Midbrain (tissue), 1 donor: ENCODE measurements around the gene PET117.
"Not testable (repeated sequence)": the region's sequence is repeated elsewhere in the genome, so short reads cannot be mapped to it uniquely, and the experiment has no call there.

Source experiments
- DNase-seq: peaks from one replicate; lab custom pipeline; 2025; lab: John Stamatoyannopoulos, UW

PET117 gene

DNA sequence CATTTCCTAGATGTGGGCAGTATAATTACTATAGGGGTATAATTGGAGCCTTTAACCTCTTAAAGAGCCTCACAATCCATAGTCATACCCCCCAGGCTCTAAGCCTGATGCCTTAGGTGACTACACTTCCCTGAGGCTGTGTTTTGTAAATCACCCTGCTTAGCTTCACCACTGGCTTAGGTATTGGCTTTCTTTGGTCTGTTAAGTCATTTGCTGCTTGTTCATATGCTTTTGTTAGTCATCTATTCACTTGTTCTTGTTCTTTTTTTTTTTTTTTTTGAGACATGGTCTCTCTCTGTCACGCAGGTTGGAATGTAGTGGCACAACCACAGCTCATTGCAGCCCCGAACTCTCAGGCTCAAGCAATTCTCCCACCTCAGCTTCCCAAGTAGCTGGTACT, 26.7 kb downstream of the PET117 start:
- no peak for DNase-seq

DNA sequence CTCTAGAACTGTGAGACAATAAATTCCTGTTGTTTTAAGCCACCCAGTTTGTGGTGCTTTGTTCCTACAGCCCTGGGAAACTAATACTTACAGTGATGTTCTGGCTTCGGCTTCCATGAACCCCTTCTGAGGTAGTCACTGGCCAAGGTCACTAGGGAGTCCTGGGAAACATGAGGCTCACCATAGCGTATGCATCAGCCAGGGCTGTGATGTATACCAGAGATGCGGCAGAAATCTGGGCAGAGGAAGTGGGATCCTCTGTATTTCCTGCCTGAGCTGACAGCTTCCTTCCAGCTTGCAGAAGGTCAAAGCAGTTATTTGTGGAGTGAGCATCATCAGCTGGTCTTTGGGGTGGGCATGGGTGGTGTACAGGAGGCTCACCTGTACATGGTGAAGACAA, 27.9 kb downstream of the PET117 start:
- no peak for DNase-seq

DNA sequence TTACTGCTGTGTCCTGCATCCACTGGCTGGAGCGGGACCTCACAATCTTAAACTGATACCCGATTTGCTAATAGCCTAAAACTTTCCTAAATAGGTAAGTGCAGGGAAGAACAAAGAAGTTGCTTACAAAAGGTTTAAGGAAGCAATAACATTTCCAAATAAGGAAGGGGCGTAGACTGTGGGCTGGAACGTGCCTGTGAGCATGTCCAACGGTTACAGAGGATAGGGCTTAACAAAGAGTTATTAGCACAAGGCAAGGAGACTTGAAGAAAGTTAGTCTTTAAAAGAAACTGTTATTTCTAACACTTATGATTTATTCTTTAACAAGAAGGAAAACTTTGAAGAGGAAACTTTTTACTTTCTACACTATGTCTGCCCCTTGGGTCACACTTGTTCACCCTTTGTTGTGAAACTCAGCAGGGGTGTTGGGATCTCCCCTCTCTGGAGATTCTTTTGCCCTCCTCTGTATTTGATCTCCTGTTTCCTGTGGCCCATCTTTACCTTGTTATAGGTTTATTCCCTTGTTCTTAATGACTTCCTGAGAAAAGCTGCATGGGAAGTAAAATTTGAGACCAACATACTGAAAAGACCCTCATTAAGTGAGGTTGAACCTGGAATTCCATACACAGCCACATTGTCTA, 28.7 kb downstream of the PET117 start:
- no peak for DNase-seq

DNA sequence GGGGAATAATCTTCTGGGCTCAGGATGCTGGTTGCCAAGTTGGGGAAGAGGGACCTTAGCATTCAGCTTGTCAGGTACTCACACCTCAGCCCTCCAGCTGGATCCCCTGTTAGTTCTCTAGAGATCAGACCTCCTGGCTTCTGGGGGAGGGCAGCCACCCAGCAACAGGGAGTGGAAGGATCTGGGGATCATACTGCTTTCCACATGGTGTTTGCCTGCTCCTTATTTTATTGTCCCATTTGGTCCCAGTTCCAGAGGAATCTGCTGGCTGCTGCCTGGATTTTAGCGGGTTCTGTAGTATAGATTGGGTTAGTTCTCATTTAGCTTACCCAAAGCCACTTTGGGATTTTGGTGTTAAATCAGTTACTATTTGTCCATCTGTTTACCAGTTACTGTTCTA, 29.3 kb downstream of the PET117 start:
- no peak for DNase-seq

DNA sequence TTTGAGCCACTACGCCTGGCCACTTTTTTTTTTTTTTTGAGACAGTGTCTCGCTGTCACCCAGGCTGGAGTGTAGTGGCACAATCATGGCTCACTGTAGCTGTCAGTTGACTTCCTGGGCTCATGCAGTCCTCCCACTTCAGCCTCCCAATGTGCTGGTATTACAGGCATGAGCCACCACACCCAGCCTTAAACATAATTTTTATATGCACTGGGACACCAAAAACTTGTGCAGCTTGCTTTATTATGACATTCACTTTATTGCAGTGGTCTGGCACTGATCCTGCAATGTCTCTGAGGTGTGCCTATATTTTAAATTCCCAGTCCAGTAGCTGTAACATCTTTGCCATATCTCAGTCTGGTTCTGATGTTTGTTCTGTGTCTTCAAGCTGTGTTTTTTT, 34.7 kb downstream of the PET117 start:
- DNase-seq: no peak

DNA sequence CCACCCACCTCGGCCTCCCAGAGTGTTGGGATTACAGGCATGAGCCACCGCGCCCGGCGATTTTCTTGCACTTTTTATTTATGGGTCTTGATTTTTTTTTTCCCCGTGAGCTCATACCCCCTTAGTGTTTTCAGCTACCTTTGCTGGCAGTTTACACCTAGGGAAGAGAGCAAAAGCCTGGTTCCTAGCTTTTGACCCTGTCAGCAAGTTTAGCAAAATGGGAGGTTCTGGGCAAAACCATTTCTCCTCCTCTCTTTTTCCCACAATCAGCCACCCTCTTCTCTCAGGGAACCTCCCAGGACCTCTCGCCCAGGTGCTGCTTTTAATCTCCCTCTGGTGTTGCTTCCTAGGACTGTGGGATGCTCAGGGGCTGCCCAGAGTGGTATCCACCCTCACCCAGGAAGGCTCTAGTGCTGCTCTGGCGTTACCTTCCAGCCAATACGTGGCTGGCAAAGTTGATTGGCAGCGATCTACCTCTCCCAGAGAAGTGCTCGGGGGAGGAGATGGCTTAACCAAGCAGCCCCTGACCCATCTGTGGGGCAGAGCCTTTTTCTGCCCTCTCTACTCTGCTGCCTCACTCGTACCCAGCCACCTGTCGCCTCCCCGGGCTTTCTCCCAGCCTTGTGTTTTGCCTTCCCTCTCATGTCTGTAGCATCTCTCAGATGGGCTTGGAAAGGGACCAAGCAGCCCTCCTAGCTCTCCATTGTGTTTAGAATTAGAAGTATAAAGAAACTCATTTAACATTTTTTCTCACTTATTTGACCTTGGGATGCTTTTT, 37.4 kb downstream of the PET117 start:
- no peak for DNase-seq

DNA sequence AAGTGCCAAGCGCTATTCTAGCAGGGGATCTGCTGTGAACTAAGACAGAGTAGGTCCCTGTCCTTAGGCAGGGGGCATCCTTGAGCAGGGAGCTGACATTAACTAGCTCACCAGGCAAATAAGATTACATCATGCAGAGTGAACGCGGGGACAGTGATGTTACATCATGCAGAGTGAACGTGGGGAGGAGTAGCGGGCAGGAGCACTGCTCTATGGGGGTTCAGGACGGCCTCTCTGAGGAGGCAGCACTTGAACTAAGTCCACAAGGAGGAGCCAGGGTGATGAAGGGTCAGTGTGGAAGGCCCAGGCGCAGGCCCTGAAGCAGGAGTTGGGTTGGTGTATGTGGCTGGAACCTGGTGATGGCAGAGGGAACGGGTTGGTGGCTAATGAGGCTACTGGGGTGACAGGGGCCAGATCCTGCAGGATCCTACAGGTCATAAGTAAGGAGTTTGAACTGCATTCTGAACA, 38.7 kb downstream of the PET117 start:
- DNase-seq: no peak

DNA sequence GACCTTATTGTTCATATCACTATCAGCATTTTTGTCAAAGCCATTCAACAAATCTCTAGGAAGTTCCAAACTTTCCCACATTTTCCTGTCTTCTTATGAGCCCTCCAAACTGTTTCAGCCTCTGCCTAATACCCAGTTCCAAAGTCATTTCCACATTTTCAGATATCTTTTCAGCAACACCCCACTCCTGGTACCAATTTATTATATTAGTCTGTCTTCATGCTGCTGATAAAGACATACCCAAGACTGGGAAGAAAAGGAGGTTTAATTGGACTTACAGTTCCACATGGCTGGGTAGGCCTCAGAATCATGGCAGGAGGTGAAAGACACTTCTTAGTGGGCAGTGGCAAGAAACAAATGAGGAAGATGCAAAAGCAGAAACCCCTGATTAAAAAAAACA, 42.7 kb downstream of the PET117 start:
- DNase-seq: not testable (repeated sequence)

DNA sequence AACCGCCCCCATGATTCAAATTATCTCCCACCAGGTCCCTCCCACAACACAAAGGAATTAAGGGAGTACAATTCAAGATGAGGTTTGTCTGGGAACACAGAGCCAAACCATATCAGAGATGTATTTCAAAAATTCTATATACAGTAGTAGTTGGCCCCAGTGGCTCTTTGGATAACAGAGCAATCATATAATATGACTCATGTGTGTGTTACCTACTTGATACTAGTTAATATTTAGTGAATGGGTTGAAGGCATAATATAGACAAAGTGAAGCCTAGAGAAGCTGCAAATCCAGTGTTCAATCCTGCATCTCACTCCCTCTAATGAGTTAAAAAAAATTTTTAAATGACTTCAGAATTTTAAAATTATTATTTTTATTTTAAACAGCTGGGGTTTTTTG, 43.2 kb downstream of the PET117 start:
- no peak for DNase-seq

DNA sequence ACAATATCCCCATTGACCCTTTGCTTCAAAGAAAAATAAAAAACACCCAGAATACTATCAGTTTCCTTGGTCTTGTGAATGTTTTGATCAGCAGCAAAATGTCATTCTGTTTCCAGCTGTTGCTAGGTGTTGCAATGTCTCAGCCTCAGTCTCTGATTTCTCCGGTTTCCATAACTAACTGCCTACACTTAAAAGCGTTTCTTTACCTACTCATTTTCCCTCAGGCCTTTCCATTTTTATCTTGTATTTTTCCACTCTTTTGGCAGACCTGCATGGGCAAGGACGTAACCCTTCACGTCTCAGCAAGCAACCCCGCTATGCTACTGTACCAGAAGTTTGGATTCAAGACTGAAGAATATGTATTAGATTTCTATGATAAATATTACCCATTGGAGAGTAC, 49.4 kb downstream of the PET117 start:
- DNase-seq: no peak

DNA sequence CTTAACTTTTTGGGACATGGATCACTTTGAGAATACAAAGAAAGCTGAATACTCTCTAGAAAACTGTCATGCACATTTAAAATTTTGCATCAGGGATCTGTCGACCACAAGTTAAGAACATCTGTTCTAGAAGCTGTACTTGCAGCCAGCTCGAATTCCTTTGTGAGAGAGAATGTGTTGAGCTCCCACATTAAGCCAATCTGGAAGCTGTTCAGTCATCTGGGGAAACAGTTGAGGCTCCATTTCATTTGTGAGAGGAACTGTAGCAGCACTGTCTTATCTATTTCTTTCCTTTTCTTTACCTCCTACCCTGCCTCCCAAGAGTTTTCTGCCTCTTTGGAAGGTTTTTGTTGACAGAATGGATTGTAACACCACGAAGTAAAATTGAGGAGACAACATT, 50.8 kb downstream of the PET117 start:
- DNase-seq: no peak

DNA sequence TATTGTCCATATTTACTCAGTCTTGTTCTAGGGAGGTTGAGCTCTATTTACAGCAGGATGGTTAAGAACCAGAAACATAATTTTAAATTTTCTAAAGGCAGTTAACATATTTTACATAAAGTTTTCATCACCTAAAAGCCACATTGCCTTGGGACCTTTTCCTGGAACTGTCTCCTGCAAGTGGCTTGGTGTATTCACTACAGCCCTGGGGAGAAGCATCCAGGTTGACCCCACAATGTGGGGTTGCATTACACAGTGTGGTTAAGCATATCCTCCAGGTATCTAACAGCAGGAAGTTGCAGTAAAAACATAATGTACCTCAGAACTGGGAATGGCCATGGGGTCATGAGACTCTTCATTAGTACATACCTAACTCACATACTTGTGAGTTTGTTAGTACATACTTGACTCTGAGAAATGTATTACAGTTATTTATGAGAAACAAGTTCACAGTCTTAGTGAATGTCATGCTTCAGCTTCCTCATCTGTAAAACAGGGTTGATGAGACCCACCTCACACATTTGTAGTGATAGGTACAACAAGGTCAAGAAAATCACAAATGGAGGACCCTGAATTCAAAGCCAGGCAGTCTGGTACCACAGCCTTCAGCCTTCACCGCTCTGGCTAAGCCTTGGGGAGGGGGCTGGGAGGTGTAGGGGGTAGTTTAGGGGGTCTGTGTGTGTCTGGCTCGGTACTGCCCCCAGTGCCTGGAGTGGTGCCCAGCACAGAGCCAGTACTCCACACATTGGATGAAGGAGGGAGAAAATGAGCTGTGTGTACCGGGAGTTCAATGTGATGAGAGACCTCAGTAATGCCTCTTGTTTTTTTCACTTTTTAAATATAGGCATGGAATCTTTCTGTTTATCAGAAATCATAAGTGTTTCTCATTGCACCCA, 52.9 kb downstream of the PET117 start:
- DNase-seq: no peak

DNA sequence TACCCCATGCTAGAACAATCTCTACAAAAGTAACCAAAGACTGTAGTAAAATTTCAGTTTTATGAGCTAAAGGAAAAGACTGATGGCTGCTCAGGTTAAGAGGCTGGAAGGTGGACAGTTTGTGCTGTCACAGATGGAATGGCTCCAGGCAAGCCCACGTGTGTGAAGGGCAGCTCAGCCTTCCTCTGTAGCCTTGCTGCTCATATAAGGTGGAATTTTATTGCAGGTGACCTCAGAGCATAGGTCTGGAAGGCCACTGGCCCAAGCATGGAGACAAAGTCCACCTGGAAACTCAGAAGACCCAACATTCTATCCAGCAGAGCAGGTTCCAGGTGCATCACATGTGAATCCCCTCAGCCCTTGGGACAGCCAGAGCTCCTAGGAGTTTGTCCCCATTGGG, 53.6 kb downstream of the PET117 start:
- no peak for DNase-seq
